GOT3 (cell line): ENCODE results near the gene ST6GALNAC1.
"Not testable (repeated sequence)": the region's sequence is repeated elsewhere in the genome, so short reads cannot be mapped to it uniquely, and the experiment has no call there.

Experiments used
- DNase-seq: peaks from one replicate; lab custom pipeline; 2025; ENCODE audit warnings: mixed read lengths; lab: John Stamatoyannopoulos, UW

Gene ST6GALNAC1

DNA sequence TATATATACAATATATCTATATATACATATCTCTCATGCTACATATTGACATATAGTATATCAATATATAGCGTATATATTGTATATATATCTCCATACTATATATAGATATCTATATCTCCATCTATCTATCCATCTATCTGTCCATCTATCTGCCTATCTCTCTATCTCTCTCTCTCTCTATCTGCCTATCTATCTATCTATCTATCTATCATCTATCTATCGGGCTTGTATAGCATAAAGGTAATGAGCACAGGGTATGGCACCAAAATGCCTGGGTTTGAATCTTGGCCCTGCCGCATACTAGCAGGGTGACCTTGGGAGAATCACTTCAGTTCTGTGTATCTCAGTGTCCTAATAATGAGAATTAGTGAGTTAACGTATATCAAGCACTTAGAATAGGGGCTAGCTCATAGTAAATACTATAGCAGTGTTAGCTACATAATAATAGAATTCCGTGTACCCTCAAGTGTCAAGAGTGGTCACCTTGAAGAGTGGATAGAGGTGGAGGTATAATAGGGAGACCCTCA, 1.5 kb downstream of the ST6GALNAC1 start:
- DNase-seq, result no peak

DNA sequence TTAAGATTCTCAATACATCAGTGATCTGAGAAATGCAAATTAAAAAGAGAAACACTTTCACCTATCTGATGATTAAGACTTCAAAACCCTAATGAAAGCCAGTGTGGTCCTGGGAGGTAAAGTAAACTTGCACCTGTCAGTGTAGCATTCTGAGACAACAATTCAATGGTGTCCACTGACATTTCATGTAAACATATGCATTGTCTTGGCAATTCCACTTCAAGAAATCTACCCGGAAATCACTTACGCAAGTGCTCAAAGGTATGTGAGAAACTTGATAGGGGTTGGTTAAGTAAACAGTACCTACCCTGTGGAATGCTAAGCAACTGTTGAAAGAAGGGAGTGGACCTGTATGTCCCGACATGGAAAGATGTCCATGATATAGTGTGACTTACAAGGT, 2.1 kb downstream of the ST6GALNAC1 start:
- DNase-seq, result no peak

DNA sequence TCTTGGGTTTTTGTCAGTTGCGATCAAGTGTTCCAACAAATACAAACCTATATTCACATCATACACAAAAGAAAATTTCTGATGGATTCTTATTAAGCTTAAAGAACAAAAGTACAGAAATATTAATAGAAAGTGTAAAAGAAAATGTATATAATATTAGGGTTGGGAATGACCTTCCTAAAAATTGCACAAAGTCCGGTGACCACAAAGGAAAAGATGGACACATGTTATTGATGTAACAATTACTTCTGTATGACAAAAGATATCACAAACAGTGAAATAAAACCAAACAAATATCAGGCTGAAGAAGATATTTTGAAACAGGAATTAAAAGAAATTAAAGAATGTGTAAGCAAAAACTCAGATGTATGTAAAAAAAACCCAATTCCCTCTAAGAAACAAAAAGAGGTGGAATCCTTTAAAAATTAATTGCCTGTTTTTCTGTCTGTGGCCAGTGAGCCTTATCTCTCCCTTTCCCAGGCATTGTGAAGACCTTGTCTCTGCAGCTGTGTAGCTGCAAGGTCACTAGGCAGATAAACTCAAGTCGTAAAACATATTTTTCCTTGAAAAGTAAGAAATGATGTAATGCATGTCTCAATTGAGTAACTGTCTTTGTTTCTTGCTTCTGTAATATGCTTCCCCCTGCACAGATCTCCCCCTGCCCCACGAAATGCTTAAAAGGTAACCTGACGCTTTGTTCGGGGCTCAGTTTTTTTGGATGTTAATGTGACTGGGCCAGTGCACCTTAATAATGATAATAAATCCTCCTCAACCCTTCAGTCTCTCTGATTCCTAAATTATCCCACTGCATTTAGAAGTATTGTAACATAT, 2.8 kb downstream of the ST6GALNAC1 start:
- DNase-seq, result no peak

DNA sequence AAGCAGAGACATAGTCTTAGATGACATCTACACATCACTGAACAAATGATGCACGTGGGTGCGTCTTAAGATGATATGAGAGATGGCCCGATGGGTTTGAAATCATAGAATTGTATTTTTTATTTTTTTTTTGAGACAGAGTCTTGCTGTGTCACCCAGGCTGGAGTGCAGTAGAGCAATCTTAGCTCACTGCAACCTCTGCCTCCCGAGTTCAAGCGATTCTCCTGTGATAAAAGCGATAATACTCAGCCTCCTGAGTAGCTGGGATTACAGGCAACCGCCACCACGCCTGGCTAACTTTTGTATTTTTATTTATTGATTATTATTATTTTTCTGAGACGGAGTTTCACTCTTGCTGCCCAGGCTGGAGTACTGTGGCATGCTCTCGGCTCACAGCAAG, 5.3 kb downstream of the ST6GALNAC1 start:
- DNase-seq, result no peak

DNA sequence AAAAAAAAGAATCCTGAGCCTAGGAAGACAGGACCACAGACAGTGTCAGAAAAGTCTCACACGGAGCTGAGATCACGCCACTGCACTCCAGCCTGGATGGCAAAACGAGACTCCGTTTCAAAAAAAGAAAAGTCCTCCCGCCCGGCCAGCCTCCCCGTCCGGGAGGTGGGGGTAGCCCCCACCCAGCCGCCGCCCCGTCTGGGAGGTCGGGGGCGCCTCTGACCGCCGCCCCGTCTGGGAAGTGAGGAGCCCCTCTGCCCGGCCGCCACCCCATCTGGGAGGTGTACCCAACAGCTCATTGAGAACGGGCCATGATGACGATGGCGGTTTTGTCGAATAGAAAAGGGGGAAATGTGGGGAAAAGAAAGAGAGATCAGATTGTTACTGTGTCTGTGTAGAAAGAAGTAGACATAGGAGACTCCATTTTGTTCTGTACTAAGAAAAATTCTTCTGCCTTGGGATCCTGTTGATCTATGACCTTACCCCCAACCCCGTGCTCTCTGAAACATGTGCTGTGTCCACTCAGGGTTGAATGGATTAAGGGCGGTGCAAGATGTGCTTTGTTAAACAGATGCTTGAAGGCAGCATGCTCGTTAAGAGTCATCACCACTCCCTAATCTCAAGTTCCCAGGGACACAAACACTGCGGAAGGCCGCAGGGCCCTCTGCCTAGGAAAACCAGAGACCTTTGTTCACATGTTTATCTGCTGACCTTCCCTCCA, 6.9 kb downstream of the ST6GALNAC1 start:
- not testable (repeated sequence) for DNase-seq

DNA sequence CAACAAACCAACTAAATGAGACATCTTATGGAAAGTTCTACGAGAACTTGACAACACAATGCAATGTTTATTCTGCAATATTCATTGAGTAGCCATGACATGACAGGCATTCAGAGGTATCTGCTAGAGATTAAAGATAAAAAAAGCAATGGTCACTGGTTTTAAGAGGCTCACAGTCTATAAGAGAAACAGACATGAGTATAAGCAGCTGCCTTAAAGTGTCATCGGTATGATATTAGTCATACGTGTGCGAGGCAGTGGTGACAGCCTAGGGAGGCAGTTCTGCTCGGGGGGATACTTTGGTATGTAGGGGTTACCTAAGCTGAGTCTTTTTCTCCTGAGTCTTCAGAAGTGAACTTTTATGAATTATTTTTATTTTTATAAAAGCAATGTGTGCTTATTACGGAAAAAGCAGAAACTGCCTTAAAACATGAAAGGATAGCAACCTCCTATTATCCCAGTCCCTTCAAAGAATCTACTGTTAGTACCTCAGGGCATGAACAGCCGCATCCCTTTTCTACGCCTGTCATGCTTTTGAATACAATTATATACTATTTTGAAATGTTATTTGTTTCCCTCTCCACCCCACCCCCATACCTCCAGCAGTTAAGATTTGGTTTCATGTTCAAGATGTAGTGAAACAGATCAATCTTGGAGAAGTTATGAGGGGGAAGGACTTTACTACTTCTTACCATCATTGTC, 7.7 kb downstream of the ST6GALNAC1 start:
- DNase-seq, result no peak

DNA sequence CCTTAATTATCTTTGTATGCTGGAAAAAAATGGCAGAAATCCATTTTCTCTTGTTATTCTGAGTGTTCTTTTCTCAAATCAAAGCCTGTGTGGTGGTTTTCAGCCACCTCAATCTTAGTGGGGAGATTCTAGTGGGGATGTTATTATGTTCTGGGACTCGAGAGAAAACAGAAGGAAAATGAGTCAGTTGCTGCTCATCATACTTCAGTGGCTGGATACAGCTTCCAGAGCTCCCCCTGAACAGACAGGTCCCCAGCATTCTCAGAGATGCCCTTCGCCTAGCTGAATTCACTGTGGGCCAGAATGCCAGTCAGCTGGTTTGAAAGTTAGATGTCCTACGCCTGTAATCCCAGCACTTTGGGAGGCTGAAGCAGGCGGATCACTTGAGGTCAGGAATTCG, 8.5 kb downstream of the ST6GALNAC1 start:
- DNase-seq, result no peak

DNA sequence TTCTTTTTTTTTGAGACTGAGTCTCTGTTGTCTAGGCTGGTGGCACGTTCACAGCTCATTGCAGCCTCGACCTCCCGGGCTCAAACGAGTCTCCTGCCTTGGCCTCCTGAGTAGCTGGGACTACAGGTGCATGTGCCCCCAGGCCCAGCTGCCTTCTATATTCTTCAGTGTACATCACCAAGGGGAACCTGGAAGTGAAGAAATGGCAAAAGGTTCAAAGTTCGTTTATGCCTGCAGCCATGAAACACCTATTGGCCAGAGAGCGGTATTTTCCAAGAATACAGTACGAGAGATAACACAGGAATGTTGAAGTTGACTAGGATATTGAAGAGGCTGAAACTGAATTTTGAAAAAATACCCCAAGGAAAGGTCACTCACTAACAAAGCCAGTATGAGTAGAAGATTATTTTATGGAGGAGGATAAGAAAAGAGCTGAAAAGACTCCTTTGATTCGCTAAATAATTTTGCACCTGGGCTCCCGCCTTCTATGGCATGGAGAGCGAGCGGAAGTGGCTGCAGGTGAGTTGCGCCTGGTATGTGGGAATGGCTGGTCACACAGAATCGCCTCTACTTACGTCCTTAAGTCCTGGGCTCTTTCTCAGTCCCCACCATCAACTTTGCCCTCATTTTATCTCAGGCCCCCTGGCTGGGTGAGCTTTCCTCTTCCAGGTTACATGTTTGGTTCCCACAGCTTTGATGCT, 9.8 kb downstream of the ST6GALNAC1 start:
- no peak for DNase-seq

DNA sequence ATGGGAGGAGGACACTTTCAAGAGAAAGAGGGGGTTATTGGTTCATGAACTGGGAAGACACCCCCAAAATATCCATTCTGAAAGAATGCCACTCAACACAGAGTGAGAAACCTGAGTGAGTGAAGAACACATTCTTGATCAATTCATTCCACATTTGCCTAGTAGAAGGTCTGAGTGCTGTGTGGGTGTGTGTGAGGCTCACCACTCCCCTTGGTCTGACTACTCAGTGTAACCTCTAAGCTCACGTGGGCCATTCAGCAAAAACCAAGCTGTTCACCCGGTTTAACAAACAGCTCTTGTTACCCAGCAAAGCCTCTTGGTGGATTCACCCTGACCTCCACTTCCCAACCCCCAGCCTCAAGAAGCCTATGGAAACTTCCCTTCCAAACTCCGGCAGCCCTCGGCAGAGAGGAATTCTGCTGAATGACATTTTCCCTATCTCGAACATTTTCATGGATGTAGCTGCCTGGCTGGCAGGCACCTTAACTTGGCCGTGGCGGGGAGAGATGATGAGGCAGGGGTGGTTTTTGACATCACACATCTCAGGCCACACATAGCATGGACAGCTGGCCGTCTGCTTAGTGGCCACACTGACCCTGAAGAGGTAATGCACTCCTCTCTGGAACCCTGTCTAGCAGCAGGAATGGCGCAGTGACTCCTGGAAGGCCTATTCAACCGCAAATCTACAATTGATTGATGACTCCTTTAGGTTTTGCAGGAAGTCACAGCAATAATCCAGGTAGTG, 11.6 kb downstream of the ST6GALNAC1 start:
- no peak for DNase-seq

DNA sequence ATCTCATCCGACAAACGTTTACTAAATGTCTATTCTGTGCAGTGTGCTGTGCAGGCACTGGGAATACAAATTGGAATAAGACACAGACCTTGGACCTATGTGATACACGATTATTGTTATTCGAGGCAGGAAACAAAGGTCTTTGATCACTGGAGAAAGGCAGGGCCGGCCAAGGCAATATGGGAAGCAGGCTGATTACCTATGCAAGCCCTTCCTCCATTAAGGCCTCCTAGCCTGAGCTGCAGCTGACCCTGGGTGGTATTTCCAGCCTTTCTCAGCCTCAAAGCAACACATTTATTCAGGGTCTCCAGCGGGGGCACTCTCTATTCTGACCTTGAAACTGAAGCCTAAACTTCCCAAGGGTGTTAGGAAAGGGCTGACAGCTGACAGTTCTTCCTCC, 13.4 kb downstream of the ST6GALNAC1 start:
- no peak for DNase-seq

DNA sequence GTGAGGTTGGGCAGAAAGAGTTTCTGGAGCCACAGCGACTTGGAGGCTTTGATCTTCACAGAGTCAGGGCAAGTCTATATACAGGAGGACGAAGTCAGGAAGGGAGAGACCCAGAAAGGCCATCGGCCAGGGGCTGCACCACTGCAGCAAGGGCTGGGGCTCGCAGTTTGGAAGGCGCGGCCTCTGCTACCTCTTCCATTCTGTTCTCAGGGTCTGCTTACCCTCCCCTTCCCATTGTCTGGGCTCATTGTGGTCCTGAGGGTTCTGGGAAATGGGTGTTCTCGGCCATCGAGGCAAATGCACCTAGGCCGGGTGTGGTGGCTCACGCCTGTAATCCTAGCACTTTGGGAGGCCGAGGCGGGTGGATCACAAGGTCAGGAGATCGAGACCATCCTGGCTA, 16.0 kb downstream of the ST6GALNAC1 start:
- no peak for DNase-seq

DNA sequence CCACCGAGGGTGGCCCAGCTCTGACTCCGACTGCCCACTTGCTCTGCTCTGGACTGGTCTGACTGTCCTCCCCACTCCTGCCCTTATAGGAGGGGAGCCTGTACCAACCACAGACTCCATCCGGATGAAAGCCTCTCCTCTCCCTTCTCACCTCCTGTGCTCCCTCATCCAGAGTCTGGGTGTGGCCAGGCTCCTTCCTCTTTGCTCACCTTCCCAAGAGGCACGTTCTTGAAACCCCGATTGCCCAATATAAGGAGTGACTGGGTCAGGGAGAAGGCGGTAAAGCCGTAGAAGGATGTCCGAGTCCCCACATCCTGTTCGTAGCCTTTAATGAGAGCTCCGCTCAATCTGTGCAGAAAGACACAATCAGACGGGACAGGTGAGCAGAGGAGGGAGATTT, 17.1 kb downstream of the ST6GALNAC1 start:
- no peak for DNase-seq

DNA sequence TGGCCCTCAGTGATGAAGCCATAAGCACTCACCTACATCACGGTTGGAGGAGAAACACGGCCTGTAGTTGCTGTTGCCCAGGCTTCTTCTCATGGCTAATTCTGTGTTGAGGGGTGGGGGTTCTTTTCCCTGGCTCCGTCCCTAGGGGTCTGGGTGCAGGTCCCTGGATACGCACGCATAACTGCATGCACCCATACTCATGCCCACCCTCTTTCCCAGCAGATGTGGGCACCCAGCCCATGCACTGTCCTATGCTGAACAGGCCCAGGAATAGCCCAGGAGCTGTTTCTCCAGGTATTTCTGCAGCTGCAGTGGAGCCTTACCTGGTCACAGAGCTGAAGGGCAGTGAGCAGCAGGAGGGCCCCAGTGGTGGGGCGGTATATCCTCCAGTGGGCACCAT, 18.1 kb downstream of the ST6GALNAC1 start:
- no peak for DNase-seq

DNA sequence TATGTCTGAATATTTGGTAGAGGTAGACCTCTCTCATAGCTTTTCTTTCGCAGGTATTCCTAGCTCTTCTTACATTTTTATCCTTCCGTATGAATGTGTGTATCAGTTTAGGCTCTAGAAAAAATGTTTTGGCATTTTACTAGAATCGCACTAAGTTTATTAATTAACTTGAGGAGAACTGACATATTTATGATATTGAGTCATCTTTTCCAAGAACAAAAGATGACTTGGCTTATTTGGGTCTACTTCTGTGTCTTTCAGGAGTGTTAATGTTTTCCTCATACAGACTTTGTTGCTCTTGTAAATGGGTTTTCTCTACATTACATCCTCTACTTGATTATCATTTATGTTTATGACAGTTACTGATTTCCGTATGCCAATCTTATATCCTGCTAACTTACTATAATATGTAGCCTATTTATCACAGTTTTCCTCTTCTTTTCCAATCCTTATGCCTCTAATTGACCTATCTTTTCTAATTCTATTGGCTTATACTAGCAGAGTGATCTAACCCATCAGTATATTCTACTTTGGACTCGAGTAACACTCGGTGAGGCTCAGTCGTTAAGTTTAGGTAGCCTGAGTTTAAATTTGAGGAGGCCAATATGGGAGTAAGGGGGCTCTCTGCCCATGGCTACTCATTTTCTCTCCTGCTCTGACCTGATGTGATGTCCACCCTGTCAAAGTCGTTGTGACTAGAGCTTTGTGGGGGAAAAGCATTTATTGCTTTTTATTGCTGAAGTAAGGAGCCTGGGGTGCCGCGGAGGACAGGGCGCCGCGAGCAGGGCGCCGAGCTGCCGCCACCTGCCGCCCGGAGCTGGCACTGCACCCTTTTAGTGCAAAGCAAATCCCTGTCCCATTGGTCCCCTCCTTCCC, 20.0 kb downstream of the ST6GALNAC1 start:
- no peak for DNase-seq

DNA sequence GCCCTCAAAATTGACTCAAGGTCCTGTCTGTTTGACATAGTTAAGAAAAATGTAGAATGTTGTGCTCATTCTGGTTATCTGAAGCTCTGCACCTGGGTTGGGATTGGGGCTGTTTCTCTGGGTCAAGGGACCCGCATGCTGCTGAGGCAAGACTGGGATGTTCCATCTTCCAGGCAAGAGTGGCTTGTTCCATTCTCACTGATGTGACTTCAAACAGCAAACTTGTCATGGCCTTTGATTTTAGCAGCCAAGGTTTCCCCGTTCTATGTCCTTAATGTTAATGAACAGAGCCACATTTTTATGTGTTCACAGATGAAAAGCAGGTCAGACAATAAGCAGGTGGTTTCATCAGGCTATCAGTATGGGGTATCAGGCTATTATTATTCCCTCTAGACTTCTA, 25.7 kb downstream of the ST6GALNAC1 start:
- DNase-seq, result no peak

DNA sequence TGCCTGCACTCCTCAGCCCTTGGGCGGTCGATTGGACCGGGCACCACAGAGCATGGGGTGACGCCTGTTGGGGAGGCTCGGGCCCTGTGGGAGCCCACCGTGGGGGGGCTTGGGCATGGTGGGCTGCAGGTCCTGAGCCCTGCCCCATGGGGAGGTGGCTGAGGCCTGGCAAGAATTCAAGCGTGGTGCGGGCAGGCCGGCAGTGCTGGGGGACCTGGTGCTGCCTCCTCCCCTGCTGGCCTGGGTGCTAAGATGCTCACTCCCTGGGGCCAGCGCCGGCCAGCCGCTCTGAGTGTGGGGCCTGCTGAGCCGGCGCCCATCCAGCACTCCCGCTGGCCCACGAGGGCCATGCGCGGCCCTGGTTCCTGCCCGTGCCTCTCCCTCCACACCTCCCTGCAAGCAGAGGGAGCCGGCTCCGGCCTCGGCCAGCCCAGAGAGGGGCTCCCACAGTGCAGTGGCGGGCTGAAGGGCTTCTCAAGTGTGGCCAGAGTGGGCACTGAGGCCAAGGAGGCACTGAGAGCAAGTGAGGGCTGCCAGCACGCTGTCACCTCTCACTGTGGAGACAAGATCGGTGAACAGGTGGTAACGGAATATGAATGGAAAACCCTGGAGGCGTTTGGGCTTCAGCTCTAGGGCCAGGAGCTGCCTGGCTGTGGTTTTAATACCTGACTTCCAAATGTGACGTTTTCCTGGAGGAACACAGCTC, 28.5 kb downstream of the ST6GALNAC1 start:
- DNase-seq, result no peak

DNA sequence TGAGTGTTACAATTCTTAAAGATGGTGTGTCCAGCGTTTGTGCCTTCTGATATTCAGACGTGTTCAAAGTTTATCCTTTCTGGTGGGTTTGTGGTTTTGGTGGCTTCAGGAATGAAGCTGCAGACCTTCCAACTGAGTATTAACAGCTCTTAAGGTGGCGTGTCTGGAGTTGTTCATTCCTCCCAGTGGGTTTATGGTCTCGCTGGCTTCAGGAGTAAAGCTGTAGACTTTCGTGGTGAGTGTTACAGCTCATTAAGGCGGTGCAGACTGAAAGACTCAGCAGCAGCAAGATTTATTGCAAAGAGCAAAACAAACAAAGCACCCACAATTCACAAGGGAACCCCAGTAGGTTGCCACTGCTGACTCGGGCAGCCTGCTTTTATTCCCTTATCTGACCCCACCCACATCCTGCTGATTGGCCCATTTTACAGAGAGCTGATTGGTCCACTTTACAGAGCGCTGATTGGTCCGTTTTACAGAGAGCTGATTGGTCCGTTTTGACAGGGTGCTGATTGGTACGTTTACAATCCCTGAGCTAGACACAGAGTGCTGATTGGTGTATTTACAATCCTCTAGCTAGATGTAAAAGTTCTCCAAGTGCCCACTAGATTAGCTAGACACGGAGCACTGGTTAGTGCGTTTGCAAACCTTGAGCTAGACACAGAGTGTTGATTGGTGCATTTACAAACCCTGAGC, 29.3 kb downstream of the ST6GALNAC1 start:
- DNase-seq, result not testable (repeated sequence)

DNA sequence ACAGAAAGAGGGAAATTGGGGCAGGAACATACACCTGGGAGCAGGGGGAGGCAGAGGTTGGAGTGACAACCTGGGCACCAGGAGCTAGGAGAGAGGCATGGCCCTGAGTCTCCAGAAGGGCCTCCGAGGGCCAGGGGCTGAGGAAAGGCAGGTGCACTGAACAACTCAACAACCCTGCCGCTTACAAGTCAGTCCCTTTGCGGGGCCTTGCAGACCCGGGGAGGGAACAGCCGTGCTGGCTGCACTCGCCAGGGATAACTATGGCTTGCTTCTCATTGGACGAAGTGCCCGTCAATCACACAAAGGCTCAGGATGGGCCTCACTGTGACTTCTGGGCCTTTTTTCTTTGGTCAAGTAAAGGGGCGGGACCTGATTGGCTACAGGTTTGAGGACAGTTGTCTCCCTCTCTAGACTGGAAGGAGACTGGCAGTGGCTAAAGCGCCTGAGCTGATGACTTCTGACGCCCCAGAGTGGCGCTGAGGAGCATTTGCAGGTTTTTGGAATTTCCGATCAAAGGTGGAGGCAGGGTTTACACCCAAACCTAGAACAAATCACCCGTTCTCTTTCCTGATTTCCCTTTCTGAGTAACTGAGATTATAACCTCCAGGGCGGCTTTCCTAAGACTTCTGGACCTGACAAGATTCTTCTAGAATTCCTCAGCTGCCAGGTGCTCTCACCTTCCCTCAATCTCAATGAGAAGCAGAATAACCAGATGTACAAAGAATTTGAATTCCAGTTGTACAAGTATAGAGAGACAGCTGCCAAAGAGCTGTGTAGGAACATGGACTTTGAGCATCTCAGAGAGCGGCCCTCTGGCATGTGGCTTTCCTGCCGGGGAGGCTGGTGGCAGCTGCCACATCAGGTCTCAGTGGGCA, 30.3 kb downstream of the ST6GALNAC1 start:
- no peak for DNase-seq
